ENCODE results near the gene SFRP4. TPM values are rescaled to one million over a fixed set of nuclear protein-coding genes. Genes with fewer than 3 reads are reported as not detected.
"Not testable (repeated sequence)": the region's sequence is repeated elsewhere in the genome, so short reads cannot be mapped to it uniquely, and the experiment has no call there.

The SFRP4 gene
- total RNA-seq, 1 donor from 2014 or later, result 56.0 TPM

- Histone ChIP-seq H3K27me3 (no peaks in the 10 kb centered on the region), H3K9me3 (no peaks in the 10 kb centered on the region), H3K4me1 (no peaks in the 10 kb centered on the region), H3K27ac (no peak overlapping the region), H3K4me3 (no peak overlapping the region), H3K36me3 (no peaks in the 10 kb centered on the region)
- no peak for DNase-seq (ENCODE audit: extremely low spot score in 2 of 2)
- intact Hi-C loops (cut with DNase I), result no loop called here
- TF ChIP-seq POLR2A (IDR thresholded peaks at IDR 0.05), result no peak
- no peak for TF ChIP-seq POLR2AphosphoS5 (IDR thresholded peaks at IDR 0.05; ENCODE audit: insufficient read depth in 1 of 2, low read depth in 1 of 2)
- TF ChIP-seq CTCF (IDR thresholded peaks at IDR 0.05), result no peak
Observed at GRCh38 chr7:37956791-37957190, 40.2 kb upstream of the SFRP4 start.

- H3K4me3 ChIP-seq; DNase-seq (ENCODE audit: extremely low spot score in 2 of 2); H3K4me1 ChIP-seq; H3K27me3 ChIP-seq; H3K9me3 ChIP-seq; H3K36me3 ChIP-seq; intact Hi-C loops (cut with DNase I); H3K27ac ChIP-seq: not testable (repeated sequence)
Observed at GRCh38 chr7:37954217-37954616, 37.6 kb upstream of the SFRP4 start.

GRCh38 chr7:37952240-37952639 is 35.6 kb upstream of the SFRP4 start:
- Histone ChIP-seq H3K4me1 (no peaks in the 10 kb centered on the region), H3K27me3 (no peaks in the 10 kb centered on the region), H3K9me3 (no peaks in the 10 kb centered on the region), H3K36me3 (no peaks in the 10 kb centered on the region), H3K27ac (no peak overlapping the region), H3K4me3 (no peak overlapping the region)
- no peak for DNase-seq (ENCODE audit: extremely low spot score in 2 of 2)
- intact Hi-C loops (cut with DNase I), result no loop called here
- TF ChIP-seq CTCF (IDR thresholded peaks at IDR 0.05) (no peak), POLR2A (IDR thresholded peaks at IDR 0.05) (no peak), POLR2AphosphoS5 (IDR thresholded peaks at IDR 0.05; ENCODE audit: insufficient read depth in 1 of 2, low read depth in 1 of 2) (no peak)

GRCh38 chr7:37947941-37948210 is 31.3 kb upstream of the SFRP4 start:
- no peak overlapping the region for H3K4me3 ChIP-seq
- no peak overlapping the region for H3K27ac ChIP-seq
- no peaks in the 10 kb centered on the region for H3K36me3 ChIP-seq
- peaks cover 22% of the 10 kb centered on the region for H3K4me1 ChIP-seq
- no peaks in the 10 kb centered on the region for H3K27me3 ChIP-seq
- no peak for TF ChIP-seq POLR2A (IDR thresholded peaks at IDR 0.05)
- TF ChIP-seq CTCF (IDR thresholded peaks at IDR 0.05), result no peak
- TF ChIP-seq POLR2AphosphoS5 (IDR thresholded peaks at IDR 0.05; ENCODE audit: insufficient read depth in 1 of 2, low read depth in 1 of 2), result no peak
- DNase-seq (ENCODE audit: extremely low spot score in 2 of 2), result no peak
- no peaks in the 10 kb centered on the region for H3K9me3 ChIP-seq
- intact Hi-C loops (cut with DNase I), result no loop called here

- no peak for TF ChIP-seq POLR2AphosphoS5 (IDR thresholded peaks at IDR 0.05; ENCODE audit: insufficient read depth in 1 of 2, low read depth in 1 of 2)
- TF ChIP-seq CTCF (IDR thresholded peaks at IDR 0.05), result no peak
- no peak for TF ChIP-seq POLR2A (IDR thresholded peaks at IDR 0.05)
- intact Hi-C loops (cut with DNase I), result no loop called here
- H3K9me3 ChIP-seq, result no peaks in the 10 kb centered on the region
- peaks cover 25% of the 10 kb centered on the region for H3K4me1 ChIP-seq
- DNase-seq (ENCODE audit: extremely low spot score in 2 of 2), result no peak
- H3K36me3 ChIP-seq, result no peaks in the 10 kb centered on the region
- no peaks in the 10 kb centered on the region for H3K27me3 ChIP-seq
- no peak overlapping the region for H3K4me3 ChIP-seq
- no peak overlapping the region for H3K27ac ChIP-seq
Observed at GRCh38 chr7:37947138-37947940, 30.7 kb upstream of the SFRP4 start.

Data from vagina (tissue), 2 donors.